GM12872 (cell line): ENCODE results near the gene LMBR1.

Experiments
- TF ChIP-seq, protein P1 (sequence below): IDR thresholded peaks from 3 replicates; pipeline ENCODE4 v1.5.1; 2011; ENCODE audit warnings: low read depth, mild to moderate bottlenecking, low read length, moderate library complexity; ENCODE audit not compliant: insufficient read depth

Gene LMBR1

DNA sequence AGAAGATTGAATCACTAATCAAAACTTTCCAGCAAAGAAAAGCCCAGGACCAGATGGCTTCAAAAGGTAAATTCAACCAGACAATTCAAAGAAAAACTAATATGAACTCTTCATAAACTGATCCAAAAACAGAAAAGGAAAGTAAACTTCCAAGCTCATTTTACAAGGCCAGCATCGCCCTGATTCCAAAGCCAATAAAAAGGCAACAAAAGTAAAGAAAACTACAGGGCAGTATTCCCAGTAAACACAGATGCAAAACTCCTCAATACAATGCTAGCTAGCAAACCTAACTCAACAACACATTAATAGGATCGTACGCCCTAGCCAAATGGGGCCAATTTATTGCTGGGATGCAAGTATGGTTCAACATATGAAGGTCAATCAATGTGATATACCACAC, 199.4 kb downstream of the LMBR1 start:
- TF ChIP-seq, protein P1, sequence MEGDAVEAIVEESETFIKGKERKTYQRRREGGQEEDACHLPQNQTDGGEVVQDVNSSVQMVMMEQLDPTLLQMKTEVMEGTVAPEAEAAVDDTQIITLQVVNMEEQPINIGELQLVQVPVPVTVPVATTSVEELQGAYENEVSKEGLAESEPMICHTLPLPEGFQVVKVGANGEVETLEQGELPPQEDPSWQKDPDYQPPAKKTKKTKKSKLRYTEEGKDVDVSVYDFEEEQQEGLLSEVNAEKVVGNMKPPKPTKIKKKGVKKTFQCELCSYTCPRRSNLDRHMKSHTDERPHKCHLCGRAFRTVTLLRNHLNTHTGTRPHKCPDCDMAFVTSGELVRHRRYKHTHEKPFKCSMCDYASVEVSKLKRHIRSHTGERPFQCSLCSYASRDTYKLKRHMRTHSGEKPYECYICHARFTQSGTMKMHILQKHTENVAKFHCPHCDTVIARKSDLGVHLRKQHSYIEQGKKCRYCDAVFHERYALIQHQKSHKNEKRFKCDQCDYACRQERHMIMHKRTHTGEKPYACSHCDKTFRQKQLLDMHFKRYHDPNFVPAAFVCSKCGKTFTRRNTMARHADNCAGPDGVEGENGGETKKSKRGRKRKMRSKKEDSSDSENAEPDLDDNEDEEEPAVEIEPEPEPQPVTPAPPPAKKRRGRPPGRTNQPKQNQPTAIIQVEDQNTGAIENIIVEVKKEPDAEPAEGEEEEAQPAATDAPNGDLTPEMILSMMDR, result no peak

DNA sequence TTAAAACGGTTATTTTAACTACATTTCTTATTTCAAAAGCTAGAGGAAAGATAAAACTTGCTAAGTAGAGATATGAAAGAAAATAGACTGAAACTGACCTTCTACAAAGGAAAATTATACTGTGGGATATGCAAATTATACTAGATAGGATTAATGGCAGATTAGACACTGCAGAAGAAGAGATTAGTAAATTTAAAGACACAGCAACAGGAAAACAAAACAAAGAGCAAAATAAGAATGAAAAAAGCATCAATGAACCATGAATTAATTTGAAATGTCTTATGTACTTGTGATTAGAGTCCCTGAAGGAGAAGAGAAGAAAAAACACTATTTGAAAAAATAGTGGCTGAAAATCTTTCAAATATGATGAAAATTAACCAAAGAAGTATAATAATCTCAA, 200.1 kb downstream of the LMBR1 start:
- TF ChIP-seq, protein P1, result no peak

DNA sequence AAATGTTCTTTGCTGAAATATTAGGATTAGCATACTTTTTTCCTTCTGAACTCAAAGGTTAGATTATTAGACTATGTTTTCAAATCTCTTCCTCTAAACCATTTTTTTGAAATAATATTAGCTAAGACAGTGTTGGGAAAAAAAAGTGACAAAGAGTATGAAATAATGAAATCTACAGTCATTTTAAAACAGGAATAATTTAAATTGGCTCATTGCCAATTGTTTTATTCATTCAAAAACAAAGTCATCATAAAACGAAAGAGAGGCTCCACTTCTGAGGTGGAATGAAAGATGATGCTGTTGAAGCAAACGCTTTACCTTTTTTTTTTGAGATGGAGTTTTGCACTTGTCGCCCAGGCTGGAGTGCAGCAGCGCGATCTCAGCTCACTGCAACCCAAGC, 201.2 kb downstream of the LMBR1 start:
- TF ChIP-seq, protein P1, result no peak

DNA sequence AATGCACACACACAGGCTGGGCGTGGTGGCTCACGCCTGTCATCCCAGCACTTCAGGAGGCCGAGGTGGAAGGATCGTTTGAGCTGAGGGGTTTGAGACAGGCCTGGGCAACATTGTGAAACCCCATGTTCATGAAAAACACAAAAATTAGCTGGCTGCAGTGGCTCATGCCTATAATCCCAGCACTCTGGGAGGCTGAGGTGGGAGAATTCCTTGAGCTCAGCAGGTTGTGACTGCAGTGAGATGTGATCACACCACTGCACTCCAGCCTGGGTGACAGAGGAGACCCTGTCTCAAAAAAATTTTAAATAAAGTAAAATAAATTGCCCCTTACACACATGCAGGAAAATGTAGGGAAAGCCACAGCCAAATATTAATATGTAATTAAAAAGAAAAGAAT, 208.3 kb downstream of the LMBR1 start:
- TF ChIP-seq, protein P1, result no peak

DNA sequence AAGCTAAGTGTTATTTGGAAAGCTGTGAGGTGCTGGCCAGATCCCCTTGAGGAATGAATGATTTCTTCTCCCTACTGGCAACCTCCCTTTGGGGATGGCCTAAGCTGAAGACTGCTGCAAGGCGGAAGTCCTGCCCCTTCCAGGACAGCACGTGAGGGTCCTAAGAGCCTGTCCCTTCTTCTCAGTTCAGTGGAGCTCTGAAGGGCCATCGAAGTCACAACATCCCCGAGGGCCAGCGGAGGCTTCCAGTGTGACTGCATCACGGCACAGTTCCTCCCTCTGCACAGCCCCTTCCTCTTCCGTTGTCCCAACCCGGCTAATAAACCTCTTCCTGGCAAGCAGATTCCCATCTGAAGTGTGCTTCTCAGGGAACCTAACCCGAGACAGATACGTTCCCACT, 208.7 kb downstream of the LMBR1 start:
- TF ChIP-seq, protein P1, result no peak

DNA sequence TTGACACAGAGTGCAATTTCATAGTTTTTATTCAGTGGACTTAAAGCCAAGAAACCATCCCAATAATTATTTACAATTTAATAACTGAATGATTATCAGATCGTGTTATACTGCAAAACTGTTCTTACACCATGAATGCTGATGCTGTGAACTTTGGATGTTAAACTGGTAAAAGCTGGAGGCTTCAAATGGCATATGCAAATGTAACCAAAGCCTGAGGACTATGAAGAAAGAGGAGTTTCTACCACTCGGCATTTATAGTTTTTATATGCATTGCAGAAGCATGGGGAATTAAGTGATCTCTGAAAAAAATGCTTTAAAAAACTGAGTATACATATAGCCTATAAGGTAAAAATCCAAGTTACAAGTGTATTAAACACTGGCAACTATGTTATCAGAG, 210.1 kb downstream of the LMBR1 start:
- TF ChIP-seq, protein P1, result no peak

DNA sequence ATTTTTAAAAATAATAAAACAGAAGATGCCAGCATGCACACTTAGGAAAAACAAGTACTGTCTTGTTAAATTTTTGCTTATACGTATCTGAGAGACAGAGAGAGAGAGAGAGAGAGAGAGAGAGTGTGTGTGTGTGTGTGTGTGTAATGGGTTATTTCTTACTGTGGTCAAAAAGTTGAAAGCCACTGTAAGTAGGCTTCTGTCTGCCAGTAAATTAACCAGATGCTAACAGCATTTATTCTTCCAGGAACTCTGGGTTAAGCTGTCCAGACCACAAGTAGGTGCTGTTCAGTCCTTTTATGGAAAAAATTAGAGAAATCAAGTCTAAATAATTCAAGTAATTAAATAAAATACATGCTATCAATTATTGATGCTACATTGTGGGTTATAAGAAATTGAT, 212.7 kb downstream of the LMBR1 start:
- TF ChIP-seq, protein P1, result no peak

DNA sequence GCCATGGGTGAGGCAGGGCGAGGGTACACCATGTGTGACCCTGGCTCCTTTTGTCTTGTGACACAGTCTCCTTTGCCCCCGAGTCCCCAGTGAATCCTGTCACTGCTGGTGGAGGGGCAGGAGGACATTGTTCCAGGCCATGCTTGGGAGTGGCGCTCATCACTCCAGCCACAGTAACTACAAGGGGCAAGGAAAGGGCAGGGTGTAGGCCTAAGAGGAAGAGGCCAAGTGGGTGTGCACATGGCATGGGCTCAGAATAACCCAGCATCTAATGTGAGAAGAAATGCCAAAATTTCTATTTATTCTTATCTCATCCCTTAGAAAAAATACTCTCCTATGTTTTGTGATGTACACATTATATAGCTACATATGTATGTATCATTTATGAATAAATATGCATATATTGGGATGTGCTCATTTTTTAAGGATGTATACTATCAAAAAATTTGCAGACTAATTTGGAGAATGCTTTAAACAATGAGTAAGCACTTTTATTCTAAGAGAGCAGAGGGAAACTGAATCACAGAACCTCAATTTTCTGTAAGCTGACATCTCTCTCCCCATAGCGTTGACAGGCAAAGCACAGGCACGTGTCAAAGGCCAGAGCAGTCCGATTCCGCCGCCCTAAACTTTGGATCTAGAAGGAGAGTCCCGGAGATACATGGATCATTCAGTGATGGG, 215.5 kb downstream of the LMBR1 start:
- TF ChIP-seq, protein P1, result no peak
